Breast epithelium (tissue), 4 donors: ENCODE measurements around the gene REEP6. TPM values are rescaled to one million over a fixed set of nuclear protein-coding genes. Genes with fewer than 3 reads are reported as not detected.

ENCODE experiments used
- DNase-seq, 2 donors: peaks; one replicate each; pipeline ENCODE4 v3.0.0-alpha.2; 2019; ENCODE audit warnings: low spot score in 2 of 2
- H3K27ac ChIP-seq, 2 donors: fragments of 200-600 bp; sonication (generic) in 1 of 2; one replicate each; pipeline ENCODE4 v1.5.1; 2016 to 2019; ENCODE audit warnings: mild to moderate bottlenecking in 1 of 2
- H3K27me3 ChIP-seq, 2 donors: fragments of 200-600 bp; sonication (generic) in 1 of 2; one replicate each; pipeline versions ENCODE4 v1.5.1 to v1.6.0; 2017 to 2019; ENCODE audit warnings: control low read depth in 1 of 2, mild to moderate bottlenecking in 1 of 2
- H3K36me3 ChIP-seq: fragments of 200-600 bp; one replicate; pipeline ENCODE4 v1.5.1; 2019
- H3K4me1 ChIP-seq, 2 donors: fragments of 200-600 bp; sonication (generic); one replicate each; pipeline ENCODE4 v1.5.1; 2016 to 2019; ENCODE audit warnings: control low read depth in 1 of 2
- H3K4me3 ChIP-seq, 3 donors: fragments of 200-600 bp; sonication (generic); 1 replicate in 2 of 3; 2 replicates in 1 of 3; pipeline ENCODE4 v1.5.1; 2016 to 2019; ENCODE audit warnings: mild to moderate bottlenecking in 3 of 3, moderate library complexity in 2 of 3
- H3K9me3 ChIP-seq, 2 donors: fragments of 200-600 bp; sonication (generic) in 1 of 2; one replicate each; pipeline ENCODE4 v1.5.1; 2016 to 2019; ENCODE audit warnings: control low read depth in 1 of 2
- CTCF ChIP-seq, 3 donors: fragments of 450-650 bp; IDR thresholded peaks; one replicate each; pipeline ENCODE4 v1.5.1; 2016 to 2017; ENCODE audit warnings: antibody characterized with exemption in 3 of 3, mild to moderate bottlenecking in 3 of 3, moderate library complexity in 3 of 3
- POLR2A ChIP-seq: fragments of 450-650 bp; IDR thresholded peaks from one replicate; pipeline ENCODE4 v1.6.1; 2016; ENCODE audit warnings: antibody characterized with exemption, mild to moderate bottlenecking, moderate library complexity
- POLR2AphosphoS5 ChIP-seq, 3 donors: sonication (generic); formaldehyde crosslinking; IDR thresholded peaks; one replicate each; pipeline ENCODE4 v1.6.1; 2017; ENCODE audit warnings: antibody characterized with exemption in 3 of 3
- intact Hi-C: fragments of 100-400 bp; cut with DNase I; formaldehyde crosslinking; loops from one replicate; pipeline ENCODE4 v1.15.1; 2023; ENCODE audit warnings: low total_unique reads
- total RNA-seq, 3 donors: library from RNA; depleted of rRNA; stranded (reverse); fragments of >200 nt; gene quantifications; one replicate each; pipeline ENCODE4 v1.1.0, GENCODE V29; 2016

The REEP6 gene
- total RNA-seq, 3 donors from 2014 or later: 4.3 to 17.4 (median 11.0) TPM

DNA sequence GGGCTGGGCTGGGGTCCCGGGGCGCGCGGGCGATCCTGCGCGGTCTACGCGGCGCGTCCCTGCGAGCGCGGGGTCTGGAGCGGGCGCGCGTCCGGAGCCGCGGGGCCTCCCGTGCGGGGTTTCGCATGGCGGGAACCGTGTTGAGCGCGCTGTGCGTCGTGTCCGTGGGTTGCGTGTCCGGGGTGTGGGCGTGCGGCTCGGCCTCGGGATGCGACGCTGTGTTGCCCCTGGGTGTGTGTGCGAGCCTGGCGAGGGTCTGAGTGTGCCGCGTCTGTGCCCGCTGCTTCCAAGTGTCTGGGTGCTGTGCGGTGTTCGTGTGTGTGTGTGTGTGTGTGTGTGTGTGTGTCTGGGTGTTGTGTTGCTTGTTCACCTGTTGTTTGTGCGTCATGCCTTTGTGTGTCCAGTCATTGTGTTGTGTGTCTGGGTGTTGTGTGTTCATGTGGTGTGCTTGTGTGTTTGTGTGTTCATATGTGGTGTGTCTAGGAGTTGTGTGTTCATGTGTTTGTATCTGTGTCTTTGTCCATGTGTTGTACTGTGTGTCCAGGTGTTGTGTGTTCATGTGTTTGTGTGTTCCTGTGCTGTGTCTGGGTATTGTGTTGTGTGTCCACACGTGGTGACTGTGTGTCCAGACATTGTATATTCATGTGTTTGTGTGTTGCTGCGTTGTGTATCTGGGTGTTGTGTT lies 33.4 kb downstream of the REEP6 start:
- intact Hi-C loops: no loop called here
- Histone ChIP-seq H3K27ac (no peak overlapping the region), H3K4me3 (peak overlapping the region in 2 of 3 donors; percentile 49 to 70), H3K27me3 (peaks cover 9 to 48% of the 10 kb centered on the region in 2 donors), H3K36me3 (no peaks in the 10 kb centered on the region), H3K9me3 (no peaks in the 10 kb centered on the region), H3K4me1 (no peaks in the 10 kb centered on the region)
- TF ChIP-seq POLR2A (no peak), CTCF (IDR thresholded peaks at IDR 0.05) (no peak), POLR2AphosphoS5 (IDR thresholded peaks at IDR 0.05) (no peak)
- no peak for DNase-seq

DNA sequence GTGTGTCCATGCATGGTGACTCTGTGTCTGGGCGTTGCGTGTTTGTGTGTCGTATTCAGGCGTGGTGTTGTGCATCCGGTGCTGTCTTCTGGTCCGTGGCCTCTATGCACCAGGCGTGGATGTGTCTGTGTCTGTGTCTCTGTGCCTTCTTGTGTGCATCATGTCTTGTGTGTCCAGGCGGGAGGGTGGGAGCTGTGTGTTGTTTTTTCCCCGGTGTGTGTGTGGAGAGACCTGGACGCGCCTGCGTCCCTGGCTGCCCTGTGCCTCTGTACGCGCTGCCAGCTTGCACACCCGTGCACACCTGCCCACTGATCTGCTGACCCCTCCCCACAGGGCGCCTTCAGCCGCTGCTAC lies 34.0 kb downstream of the REEP6 start:
- no peak overlapping the region for H3K27ac ChIP-seq
- TF ChIP-seq CTCF (IDR thresholded peaks at IDR 0.05) (no peak), POLR2AphosphoS5 (IDR thresholded peaks at IDR 0.05) (no peak)
- no peak for DNase-seq
- peak overlapping the region in 2 of 3 donors; percentile 22 to 49 for H3K4me3 ChIP-seq
- peaks cover 9 to 52% of the 10 kb centered on the region in 2 donors for H3K27me3 ChIP-seq
- intact Hi-C loops: no loop called here
- no peaks in the 10 kb centered on the region for H3K36me3 ChIP-seq
- H3K4me1 ChIP-seq: no peaks in the 10 kb centered on the region
- H3K9me3 ChIP-seq: no peaks in the 10 kb centered on the region

DNA sequence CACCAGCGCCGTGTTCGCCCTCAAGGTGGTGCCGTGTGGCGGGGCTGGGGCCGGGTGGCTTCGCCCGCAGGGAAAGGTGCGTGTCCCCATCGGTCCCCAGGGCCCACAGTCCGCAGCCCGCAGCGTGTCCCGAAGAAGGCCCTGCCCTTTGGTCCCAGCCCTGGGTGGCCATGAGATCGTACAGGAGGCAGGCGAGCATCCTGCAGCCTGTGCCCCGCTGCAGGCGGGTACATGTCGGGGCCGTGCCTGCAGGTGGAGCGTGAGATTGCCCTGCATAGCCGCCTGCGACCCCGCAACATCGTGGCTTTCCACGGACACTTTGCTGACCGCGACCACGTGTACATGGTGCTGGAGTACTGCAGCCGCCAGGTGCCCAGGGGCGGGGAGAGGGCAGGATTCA lies 34.4 kb downstream of the REEP6 start:
- DNase-seq: no peak
- Histone ChIP-seq H3K4me3 (peak overlapping the region in 2 of 3 donors; percentile 22 to 49), H3K36me3 (no peaks in the 10 kb centered on the region), H3K4me1 (no peaks in the 10 kb centered on the region), H3K9me3 (no peaks in the 10 kb centered on the region), H3K27ac (no peak overlapping the region), H3K27me3 (peaks cover 9 to 52% of the 10 kb centered on the region in 2 donors)
- no peak for TF ChIP-seq POLR2A
- TF ChIP-seq CTCF (IDR thresholded peaks at IDR 0.05): no peak
- TF ChIP-seq POLR2AphosphoS5 (IDR thresholded peaks at IDR 0.05): no peak
- intact Hi-C loops: no loop called here

- H3K4me1 ChIP-seq: no peaks in the 10 kb centered on the region
- H3K4me3 ChIP-seq: no peak overlapping the region
- no peak for DNase-seq
- peaks cover 9 to 52% of the 10 kb centered on the region in 2 donors for H3K27me3 ChIP-seq
- H3K27ac ChIP-seq: no peak overlapping the region
- TF ChIP-seq CTCF (IDR thresholded peaks at IDR 0.05): no peak
- H3K36me3 ChIP-seq: no peaks in the 10 kb centered on the region
- intact Hi-C loops: no loop called here
- H3K9me3 ChIP-seq: no peaks in the 10 kb centered on the region
Observed at GRCh38 chr19:1526066-1526778, 35.2 kb downstream of the REEP6 start.

GRCh38 chr19:1526979-1527649 lies 36.1 kb downstream of the REEP6 start:
- Histone ChIP-seq H3K9me3 (no peaks in the 10 kb centered on the region), H3K4me3 (no peak overlapping the region), H3K27ac (no peak overlapping the region), H3K4me1 (no peaks in the 10 kb centered on the region), H3K36me3 (no peaks in the 10 kb centered on the region), H3K27me3 (peaks cover 9 to 52% of the 10 kb centered on the region in 2 donors)
- no peak for DNase-seq
- intact Hi-C loops: no loop called here
- TF ChIP-seq CTCF (IDR thresholded peaks at IDR 0.05) (no peak), POLR2A (no peak), POLR2AphosphoS5 (IDR thresholded peaks at IDR 0.05) (no peak)
